ENCODE results near the gene AGFG1.

DNA sequence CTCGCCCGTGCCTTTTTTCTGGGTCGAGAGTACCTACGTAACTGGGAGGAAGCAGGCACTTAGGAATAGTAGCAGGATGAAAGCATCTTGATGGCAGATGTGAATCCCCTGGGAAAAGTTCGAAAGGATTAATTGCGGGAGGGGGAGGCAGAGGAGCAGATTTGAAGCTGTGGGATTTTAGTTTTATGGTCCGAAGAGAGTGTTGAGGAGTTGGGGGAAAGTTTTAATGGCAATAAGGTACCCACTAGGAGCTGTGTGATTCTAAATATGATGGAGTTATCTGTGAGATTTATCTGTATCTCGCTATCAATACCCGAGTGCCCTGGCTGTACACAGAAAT, 1.1 kb downstream of the AGFG1 start:
- TF ChIP-seq CTCF (IDR thresholded peaks at IDR 0.05; ENCODE audit: insufficient read depth, low read length) (no peak), POLR2AphosphoS5 (IDR thresholded peaks at IDR 0.05; ENCODE audit: low read depth) (no peak), GABPA (IDR thresholded peaks at IDR 0.05; ENCODE audit: low read depth) (no peak), SPI1 (IDR thresholded peaks at IDR 0.05; ENCODE audit: borderline replicate concordance, low read depth) (no peak)
- TF ChIP-seq, protein P1, sequence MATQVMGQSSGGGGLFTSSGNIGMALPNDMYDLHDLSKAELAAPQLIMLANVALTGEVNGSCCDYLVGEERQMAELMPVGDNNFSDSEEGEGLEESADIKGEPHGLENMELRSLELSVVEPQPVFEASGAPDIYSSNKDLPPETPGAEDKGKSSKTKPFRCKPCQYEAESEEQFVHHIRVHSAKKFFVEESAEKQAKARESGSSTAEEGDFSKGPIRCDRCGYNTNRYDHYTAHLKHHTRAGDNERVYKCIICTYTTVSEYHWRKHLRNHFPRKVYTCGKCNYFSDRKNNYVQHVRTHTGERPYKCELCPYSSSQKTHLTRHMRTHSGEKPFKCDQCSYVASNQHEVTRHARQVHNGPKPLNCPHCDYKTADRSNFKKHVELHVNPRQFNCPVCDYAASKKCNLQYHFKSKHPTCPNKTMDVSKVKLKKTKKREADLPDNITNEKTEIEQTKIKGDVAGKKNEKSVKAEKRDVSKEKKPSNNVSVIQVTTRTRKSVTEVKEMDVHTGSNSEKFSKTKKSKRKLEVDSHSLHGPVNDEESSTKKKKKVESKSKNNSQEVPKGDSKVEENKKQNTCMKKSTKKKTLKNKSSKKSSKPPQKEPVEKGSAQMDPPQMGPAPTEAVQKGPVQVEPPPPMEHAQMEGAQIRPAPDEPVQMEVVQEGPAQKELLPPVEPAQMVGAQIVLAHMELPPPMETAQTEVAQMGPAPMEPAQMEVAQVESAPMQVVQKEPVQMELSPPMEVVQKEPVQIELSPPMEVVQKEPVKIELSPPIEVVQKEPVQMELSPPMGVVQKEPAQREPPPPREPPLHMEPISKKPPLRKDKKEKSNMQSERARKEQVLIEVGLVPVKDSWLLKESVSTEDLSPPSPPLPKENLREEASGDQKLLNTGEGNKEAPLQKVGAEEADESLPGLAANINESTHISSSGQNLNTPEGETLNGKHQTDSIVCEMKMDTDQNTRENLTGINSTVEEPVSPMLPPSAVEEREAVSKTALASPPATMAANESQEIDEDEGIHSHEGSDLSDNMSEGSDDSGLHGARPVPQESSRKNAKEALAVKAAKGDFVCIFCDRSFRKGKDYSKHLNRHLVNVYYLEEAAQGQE (IDR thresholded peaks at IDR 0.05; ENCODE audit: insufficient replicate concordance, low read depth) = no peak
